Thoracic aorta (tissue), 2 donors: ENCODE measurements around the gene KLK2. TPM values are rescaled to one million over a fixed set of nuclear protein-coding genes. Genes with fewer than 3 reads are reported as not detected.

Source experiments
- ATAC-seq: fragments of 150-250 bp; one replicate; pipeline ENCODE4 v1.8.0; 2017; ENCODE audit warnings: low read depth; ENCODE audit not compliant: insufficient number of reproducible peaks, low FRiP score
- DNase-seq: peaks from one replicate; pipeline ENCODE4 v3.0.0-alpha.2; 2020; ENCODE audit warnings: low spot score
- H3K27ac ChIP-seq, 2 donors: fragments of 200-600 bp; sonication (generic); 1 replicate in 1 of 2; 2 replicates in 1 of 2; pipeline ENCODE4 v1.5.1; 2016; ENCODE audit warnings: mild to moderate bottlenecking in 2 of 2, moderate library complexity in 2 of 2
- H3K27me3 ChIP-seq: fragments of 200-600 bp; sonication (generic); replicated peaks from 2 replicates; pipeline ENCODE4 v1.6.0; 2016; ENCODE audit warnings: mild to moderate bottlenecking; ENCODE audit not compliant: insufficient read depth
- H3K36me3 ChIP-seq: fragments of 200-600 bp; sonication (generic); one replicate; pipeline ENCODE4 v1.5.1; 2016
- H3K4me1 ChIP-seq, 2 donors: fragments of 200-600 bp; sonication (generic); 1 replicate in 1 of 2; 2 replicates in 1 of 2; pipeline versions ENCODE4 v1.5.1 to v1.6.0; 2016; ENCODE audit warnings: low read depth in 2 of 2, mild to moderate bottlenecking in 1 of 2; ENCODE audit not compliant: control insufficient read depth in 1 of 2
- H3K4me3 ChIP-seq: fragments of 200-600 bp; sonication (generic); 2 replicates; pipeline ENCODE4 v1.5.1; 2016; ENCODE audit warnings: mild to moderate bottlenecking
- H3K9me3 ChIP-seq: fragments of 200-600 bp; sonication (generic); 2 replicates; pipeline ENCODE4 v1.5.1; 2016
- CTCF ChIP-seq: fragments of 200-600 bp; sonication (generic); IDR thresholded peaks from one replicate; pipeline ENCODE4 v1.5.1; 2019; ENCODE audit warnings: antibody characterized with exemption
- total RNA-seq, 2 donors: library from RNA; depleted of rRNA; stranded (reverse); fragments of >200 nt; gene quantifications; one replicate each; pipeline versions ENCODE4 v1.1.0 to v1.2.3, GENCODE V29; 2016

KLK2 gene
- total RNA-seq, 2 donors from 2014 or later = not detected

DNA sequence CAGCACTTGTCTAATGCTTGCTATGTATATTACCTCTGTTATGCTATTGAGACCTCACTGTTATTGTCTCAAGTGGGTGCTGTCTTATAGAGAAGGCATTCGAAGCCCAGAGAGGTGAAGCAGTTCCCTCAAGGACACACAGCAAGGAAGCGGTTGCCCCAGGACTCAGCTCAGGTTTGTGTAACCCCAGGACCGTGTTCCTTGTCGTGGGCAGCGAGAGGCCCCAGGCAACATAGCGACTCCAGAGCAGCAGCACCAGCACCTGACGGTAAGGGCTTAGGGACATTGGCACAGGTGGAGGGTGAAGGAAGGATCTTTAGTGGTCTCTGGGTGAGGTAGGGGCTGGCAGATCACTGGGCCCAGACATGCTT is 42.2 kb upstream of the KLK2 start:
- TF ChIP-seq CTCF = no peak
- Histone ChIP-seq H3K9me3 (no peaks in the 10 kb centered on the region), H3K4me3 (no peak overlapping the region), H3K36me3 (no peaks in the 10 kb centered on the region), H3K27ac (no peak overlapping the region), H3K4me1 (peaks cover 6% of the 10 kb centered on the region in 2 donors), H3K27me3 (no peaks in the 10 kb centered on the region)
- no peak for DNase-seq
- ATAC-seq = no peak

DNA sequence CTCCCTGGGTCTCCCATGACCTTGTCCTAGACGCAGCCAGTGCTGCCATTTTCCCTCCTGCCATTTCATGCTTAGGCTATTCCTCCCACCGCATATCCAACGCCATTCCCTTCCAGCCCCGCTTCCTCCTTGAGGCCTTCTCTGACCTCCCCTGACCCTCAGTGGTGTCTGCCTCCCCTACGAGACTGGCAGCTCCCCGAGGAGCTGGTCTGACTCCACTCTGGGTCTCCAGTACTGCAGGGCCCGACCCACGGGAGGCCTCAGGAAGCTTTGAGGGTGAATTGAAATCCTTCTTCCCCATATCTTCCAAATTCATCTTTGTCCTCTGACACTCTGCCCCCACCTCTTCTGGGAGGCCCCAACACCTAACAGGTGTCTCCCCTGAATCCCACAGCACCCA is 40.6 kb upstream of the KLK2 start:
- H3K27ac ChIP-seq = no peak overlapping the region
- H3K4me3 ChIP-seq = no peak overlapping the region
- H3K9me3 ChIP-seq = no peaks in the 10 kb centered on the region
- no peak for ATAC-seq
- no peaks in the 10 kb centered on the region for H3K27me3 ChIP-seq
- H3K4me1 ChIP-seq = peaks cover 6% of the 10 kb centered on the region in 2 donors
- no peak for TF ChIP-seq CTCF
- no peaks in the 10 kb centered on the region for H3K36me3 ChIP-seq
- DNase-seq = no peak

- Histone ChIP-seq H3K27me3 (no peaks in the 10 kb centered on the region), H3K4me1 (peaks cover 6% of the 10 kb centered on the region in 2 donors), H3K27ac (no peak within 1 kb of the TSS), H3K4me3 (no peak within 1 kb of the TSS), H3K9me3 (no peaks in the 10 kb centered on the region), H3K36me3 (no peaks in the 10 kb centered on the region)
- DNase-seq (no peak), ATAC-seq (no peak)
- TF ChIP-seq CTCF = no peak
These were observed 40.0 kb upstream of the KLK2 start, which contains the start of gene KLK15 for GRCh38 chr19:50833117-50833801. Gene KLK15, minus strand, starts transcription at chr19:50833574. Its CDS starts 2,082 bp downstream, at chr19:50831492.

DNA sequence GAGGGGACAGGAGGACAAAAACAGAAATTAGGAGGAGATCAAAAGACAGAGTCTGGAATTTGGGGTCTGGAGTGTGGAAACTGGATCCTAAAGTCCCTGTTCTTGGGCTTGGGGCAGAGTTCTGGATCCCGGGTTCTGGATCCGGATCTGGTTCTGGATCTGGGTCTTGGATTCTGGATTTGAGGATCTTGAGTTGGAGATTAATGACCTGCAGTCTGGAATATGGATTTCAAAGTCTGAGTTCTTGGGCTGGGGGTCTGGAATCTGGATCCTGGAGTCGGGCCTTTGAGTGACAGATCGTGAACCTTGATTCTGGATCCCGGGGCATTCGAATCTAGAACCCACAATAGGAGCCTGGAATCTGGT is 39.5 kb upstream of the KLK2 start:
- ATAC-seq = no peak
- Histone ChIP-seq H3K27me3 (no peaks in the 10 kb centered on the region), H3K4me1 (peaks cover 6% of the 10 kb centered on the region in 2 donors), H3K36me3 (no peaks in the 10 kb centered on the region), H3K4me3 (no peak overlapping the region), H3K9me3 (no peaks in the 10 kb centered on the region), H3K27ac (no peak overlapping the region)
- DNase-seq = no peak
- TF ChIP-seq CTCF = no peak

DNA sequence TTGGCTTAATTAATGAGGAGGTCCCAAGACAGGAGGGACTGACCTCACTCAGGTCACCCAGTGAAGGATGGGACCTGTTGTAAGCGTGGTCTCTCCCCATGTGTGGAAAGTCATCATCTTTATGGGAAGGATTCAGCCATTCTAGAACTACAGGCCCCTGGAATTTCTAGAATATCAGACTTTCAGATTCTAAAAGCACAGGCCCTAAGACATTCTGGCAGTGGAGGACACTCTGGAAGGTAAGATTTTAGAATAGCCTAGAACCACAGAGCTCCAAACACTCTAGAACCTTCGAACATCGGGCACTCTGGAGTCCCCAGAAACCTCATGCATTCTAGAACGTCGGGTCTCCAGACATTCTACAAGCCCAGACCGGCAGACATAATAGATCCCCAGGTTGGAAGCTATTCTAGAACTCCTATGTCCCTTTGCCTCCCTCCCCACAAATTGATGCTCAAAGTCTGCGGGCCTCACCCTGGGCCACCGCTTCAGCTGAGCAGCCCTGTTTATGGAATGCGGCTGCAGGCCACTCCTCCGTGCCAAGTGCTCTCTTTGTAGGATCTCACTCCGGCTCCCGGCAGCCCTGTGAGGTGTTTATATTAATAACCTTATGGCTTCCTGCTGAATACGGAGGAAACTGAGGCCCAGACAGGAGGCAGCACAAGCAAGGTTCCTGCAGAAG is 38.0 kb upstream of the KLK2 start:
- H3K4me3 ChIP-seq = peak overlapping the region; percentile 71
- H3K27ac ChIP-seq = no peak overlapping the region
- DNase-seq (no peak), ATAC-seq (no peak)
- no peaks in the 10 kb centered on the region for H3K36me3 ChIP-seq
- H3K4me1 ChIP-seq = peaks cover 6% of the 10 kb centered on the region in 2 donors
- no peak for TF ChIP-seq CTCF
- H3K27me3 ChIP-seq = no peaks in the 10 kb centered on the region
- H3K9me3 ChIP-seq = no peaks in the 10 kb centered on the region
